ENCODE data around the gene CEP350. TPM values are rescaled to one million over a fixed set of nuclear protein-coding genes. Genes with fewer than 3 reads are reported as not detected.
"Not testable (repeated sequence)": the region's sequence is repeated elsewhere in the genome, so short reads cannot be mapped to it uniquely, and the experiment has no call there.

The CEP350 gene
- polyA plus RNA-seq, 1 donor from 2014 or later, result 61.1 TPM

- peaks cover 0 to 1% (median 0%) of the 10 kb centered on the region in 3 donors for H3K4me1 Mint-ChIP-seq
- H3K27me3 Mint-ChIP-seq, result no peaks in the 10 kb centered on the region
- H3K36me3 Mint-ChIP-seq, result no peaks in the 10 kb centered on the region
- no peak overlapping the region for H3K27ac Mint-ChIP-seq
- H3K4me3 Mint-ChIP-seq, result no peak overlapping the region
- no peaks in the 10 kb centered on the region for H3K9me3 Mint-ChIP-seq
Measured at GRCh38 chr1:180123463-180123936, 168.9 kb downstream of the CEP350 start.

DNA sequence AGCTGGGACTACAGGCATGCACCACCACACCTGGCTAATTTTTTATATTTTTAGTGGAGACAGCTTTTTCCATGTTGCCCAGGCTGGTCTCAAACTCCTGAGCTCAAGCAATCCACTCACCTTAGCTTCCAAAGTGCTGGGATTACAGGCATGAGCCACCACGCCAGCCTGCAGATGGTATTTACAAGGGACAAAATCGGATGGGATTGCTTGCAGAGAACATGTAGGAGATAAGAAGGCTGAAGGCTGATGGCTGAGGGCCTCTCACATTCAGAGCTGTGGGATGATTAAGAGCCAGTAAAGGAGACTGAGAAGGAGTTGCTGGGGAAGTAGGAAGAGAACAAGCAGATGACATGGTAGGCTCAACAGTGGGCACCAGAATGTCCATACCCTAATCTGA, 176.0 kb downstream of the CEP350 start:
- Mint-ChIP-seq H3K36me3 (no peaks in the 10 kb centered on the region), H3K27me3 (peaks cover 19% of the 10 kb centered on the region), H3K9me3 (no peaks in the 10 kb centered on the region), H3K4me3 (no peak overlapping the region), H3K4me1 (no peaks in the 10 kb centered on the region), H3K27ac (no peak overlapping the region)

- peaks cover 1 to 4% (median 1%) of the 10 kb centered on the region in 3 donors for H3K9me3 Mint-ChIP-seq
- H3K27ac Mint-ChIP-seq, result no peak overlapping the region
- no peaks in the 10 kb centered on the region for H3K4me1 Mint-ChIP-seq
- no peak overlapping the region for H3K4me3 Mint-ChIP-seq
- peaks cover 22% of the 10 kb centered on the region for H3K27me3 Mint-ChIP-seq
- no peaks in the 10 kb centered on the region for H3K36me3 Mint-ChIP-seq
Measured at GRCh38 chr1:180131510-180131909, 176.9 kb downstream of the CEP350 start.

GRCh38 chr1:180133193-180133592, 178.6 kb downstream of the CEP350 start:
- Mint-ChIP-seq H3K4me1 (no peaks in the 10 kb centered on the region), H3K27ac (no peak overlapping the region), H3K36me3 (no peaks in the 10 kb centered on the region), H3K27me3 (peaks cover 24% of the 10 kb centered on the region), H3K9me3 (peaks cover 4 to 9% (median 8%) of the 10 kb centered on the region in 3 donors), H3K4me3 (no peak overlapping the region)

- not testable (repeated sequence) for H3K4me1 Mint-ChIP-seq, H3K4me3 Mint-ChIP-seq, H3K27ac Mint-ChIP-seq, H3K9me3 Mint-ChIP-seq, H3K36me3 Mint-ChIP-seq
- peaks cover 24% of the 10 kb centered on the region for H3K27me3 Mint-ChIP-seq
Measured at GRCh38 chr1:180133688-180134087, 179.1 kb downstream of the CEP350 start.

DNA sequence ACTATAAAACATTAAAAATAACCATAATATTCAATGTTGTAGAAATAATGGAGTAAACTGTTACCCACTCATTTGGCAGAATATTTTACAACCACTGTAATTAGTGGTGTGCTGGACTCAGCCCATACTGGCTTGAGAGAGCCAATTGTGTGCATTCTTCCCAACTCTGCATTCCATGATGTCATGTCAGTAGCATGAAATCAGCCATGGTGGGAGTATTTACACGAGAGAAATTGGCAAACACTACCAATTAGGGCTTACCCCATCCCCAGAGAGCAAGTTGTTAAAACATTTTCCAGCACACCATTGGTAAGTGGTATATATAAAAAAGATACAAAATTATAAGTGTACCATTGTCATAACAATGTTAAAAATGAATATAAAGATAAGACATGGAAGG, 180.9 kb downstream of the CEP350 start:
- H3K4me1 Mint-ChIP-seq, result no peaks in the 10 kb centered on the region
- H3K36me3 Mint-ChIP-seq, result no peaks in the 10 kb centered on the region
- H3K27me3 Mint-ChIP-seq, result peaks cover 21% of the 10 kb centered on the region
- H3K4me3 Mint-ChIP-seq, result no peak overlapping the region
- peaks cover 4 to 9% (median 8%) of the 10 kb centered on the region in 3 donors for H3K9me3 Mint-ChIP-seq
- no peak overlapping the region for H3K27ac Mint-ChIP-seq

- H3K27ac Mint-ChIP-seq, result no peak overlapping the region
- H3K4me1 Mint-ChIP-seq, result no peaks in the 10 kb centered on the region
- peaks cover 4 to 9% (median 8%) of the 10 kb centered on the region in 3 donors for H3K9me3 Mint-ChIP-seq
- H3K36me3 Mint-ChIP-seq, result no peaks in the 10 kb centered on the region
- H3K4me3 Mint-ChIP-seq, result no peak overlapping the region
- peaks cover 21% of the 10 kb centered on the region for H3K27me3 Mint-ChIP-seq
Measured at GRCh38 chr1:180136331-180136967, 181.8 kb downstream of the CEP350 start.

- Mint-ChIP-seq H3K27ac (no peak overlapping the region), H3K27me3 (peaks cover 19% of the 10 kb centered on the region), H3K36me3 (no peaks in the 10 kb centered on the region), H3K4me1 (no peaks in the 10 kb centered on the region), H3K9me3 (peaks cover 4 to 9% (median 8%) of the 10 kb centered on the region in 3 donors), H3K4me3 (no peak overlapping the region)
Measured at GRCh38 chr1:180136968-180137356, 182.4 kb downstream of the CEP350 start.

- Mint-ChIP-seq H3K27me3 (peaks cover 20% of the 10 kb centered on the region), H3K4me1 (no peaks in the 10 kb centered on the region), H3K4me3 (no peak overlapping the region), H3K36me3 (no peaks in the 10 kb centered on the region), H3K27ac (no peak overlapping the region), H3K9me3 (peaks cover 4 to 9% (median 8%) of the 10 kb centered on the region in 3 donors)
Measured at GRCh38 chr1:180137776-180138175, 183.2 kb downstream of the CEP350 start.

GRCh38 chr1:180141381-180141934, 186.8 kb downstream of the CEP350 start:
- peaks cover 8% of the 10 kb centered on the region for H3K27me3 Mint-ChIP-seq
- H3K27ac Mint-ChIP-seq, result no peak overlapping the region
- H3K4me3 Mint-ChIP-seq, result no peak overlapping the region
- no peaks in the 10 kb centered on the region for H3K36me3 Mint-ChIP-seq
- H3K9me3 Mint-ChIP-seq, result peaks cover under 1 to 8% (median 7%) of the 10 kb centered on the region in 3 donors
- no peaks in the 10 kb centered on the region for H3K4me1 Mint-ChIP-seq

GRCh38 chr1:180143359-180143758, 188.7 kb downstream of the CEP350 start:
- no peaks in the 10 kb centered on the region for H3K36me3 Mint-ChIP-seq
- no peaks in the 10 kb centered on the region for H3K9me3 Mint-ChIP-seq
- no peak overlapping the region for H3K27ac Mint-ChIP-seq
- H3K4me1 Mint-ChIP-seq, result no peaks in the 10 kb centered on the region
- peaks cover 6% of the 10 kb centered on the region for H3K27me3 Mint-ChIP-seq
- H3K4me3 Mint-ChIP-seq, result no peak overlapping the region

DNA sequence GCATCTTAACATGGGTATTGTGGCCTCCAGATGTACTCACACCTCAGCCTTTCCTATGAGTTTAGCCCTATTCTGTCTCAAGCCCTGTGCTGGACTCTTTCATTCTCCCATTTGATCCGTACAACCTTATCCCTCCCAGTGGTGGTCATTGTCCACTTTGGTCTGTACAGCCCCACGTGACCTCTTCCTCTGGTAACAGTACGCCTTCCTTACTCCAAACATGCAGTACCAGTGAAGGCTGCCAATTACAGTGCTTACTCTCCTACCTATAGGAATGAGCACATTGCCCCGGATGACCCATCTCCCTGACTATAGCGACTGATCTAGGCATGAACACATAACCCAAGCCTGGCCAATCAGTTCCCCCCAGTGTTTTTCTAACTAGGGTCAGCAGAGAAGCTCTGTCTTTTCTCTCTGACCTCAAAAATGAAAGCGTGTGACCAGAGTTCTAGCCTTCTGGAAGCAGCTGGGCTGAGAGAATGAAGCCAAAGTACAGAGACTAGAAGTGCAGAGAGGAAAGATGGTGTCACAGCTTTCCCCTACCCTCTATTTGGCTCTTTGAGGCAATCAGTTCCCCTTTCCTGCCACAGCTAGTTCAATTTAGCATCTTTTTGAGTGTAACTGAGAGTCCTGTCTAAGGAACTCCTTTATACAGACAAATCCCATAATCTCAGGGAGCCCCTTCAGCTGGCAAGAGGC, 190.2 kb downstream of the CEP350 start:
- no peaks in the 10 kb centered on the region for H3K36me3 Mint-ChIP-seq
- H3K4me3 Mint-ChIP-seq, result no peak overlapping the region
- no peaks in the 10 kb centered on the region for H3K9me3 Mint-ChIP-seq
- no peak overlapping the region for H3K27ac Mint-ChIP-seq
- H3K27me3 Mint-ChIP-seq, result peaks cover 6% of the 10 kb centered on the region
- no peaks in the 10 kb centered on the region for H3K4me1 Mint-ChIP-seq

DNA sequence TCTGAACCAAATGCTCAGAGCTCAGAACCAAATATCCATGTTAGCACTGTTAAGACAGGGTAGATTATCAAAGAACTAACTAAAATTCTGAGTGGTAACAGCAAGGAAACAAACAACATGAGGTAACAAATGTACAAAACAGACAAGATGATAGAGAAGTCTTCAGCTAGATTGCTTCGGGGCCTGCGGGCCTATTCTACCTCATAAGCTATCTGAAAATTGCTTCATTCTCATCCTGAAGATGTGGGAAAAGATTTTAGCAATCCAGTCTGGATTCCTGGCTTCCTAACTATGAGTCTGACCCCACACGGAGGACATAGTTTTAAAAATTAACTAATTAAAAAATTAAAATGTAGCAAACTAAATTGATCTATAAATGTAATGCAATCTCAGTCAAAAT, 190.8 kb downstream of the CEP350 start:
- H3K4me1 Mint-ChIP-seq, result no peaks in the 10 kb centered on the region
- no peak overlapping the region for H3K4me3 Mint-ChIP-seq
- no peaks in the 10 kb centered on the region for H3K36me3 Mint-ChIP-seq
- no peaks in the 10 kb centered on the region for H3K9me3 Mint-ChIP-seq
- H3K27me3 Mint-ChIP-seq, result peaks cover 6% of the 10 kb centered on the region
- H3K27ac Mint-ChIP-seq, result no peak overlapping the region

DNA sequence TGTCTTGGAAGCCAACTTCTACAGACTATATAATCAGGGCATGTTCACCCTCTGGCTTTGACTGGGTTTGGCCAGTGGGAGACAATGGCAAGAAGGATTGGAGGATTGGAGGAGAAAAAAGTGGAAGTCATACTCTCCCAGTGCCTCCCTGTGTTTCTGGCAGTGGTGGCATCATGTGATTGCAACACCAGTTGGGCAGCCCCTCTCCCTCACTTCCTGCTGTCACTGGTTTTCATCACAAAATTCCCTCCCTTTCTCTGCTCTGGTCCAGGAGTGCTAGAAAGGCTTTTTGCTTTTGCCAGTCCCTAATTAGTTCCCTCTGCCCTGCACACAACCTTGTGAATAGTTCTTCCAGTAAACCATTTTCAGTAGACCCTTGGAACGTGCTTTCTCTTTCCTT, 196.4 kb downstream of the CEP350 start:
- no peak overlapping the region for H3K27ac Mint-ChIP-seq
- H3K9me3 Mint-ChIP-seq, result no peaks in the 10 kb centered on the region
- peaks cover 0 to 15% (median 13%) of the 10 kb centered on the region in 3 donors for H3K4me1 Mint-ChIP-seq
- H3K27me3 Mint-ChIP-seq, result no peaks in the 10 kb centered on the region
- H3K36me3 Mint-ChIP-seq, result no peaks in the 10 kb centered on the region
- H3K4me3 Mint-ChIP-seq, result peak overlapping the region in 1 of 4 donors; percentile 27

GRCh38 chr1:180151508-180151907, 196.9 kb downstream of the CEP350 start:
- Mint-ChIP-seq H3K4me1 (peaks cover 3 to 19% (median 18%) of the 10 kb centered on the region in 3 donors), H3K4me3 (no peak overlapping the region), H3K36me3 (no peaks in the 10 kb centered on the region), H3K27ac (peak overlapping the region in 1 of 3 donors; percentile 44), H3K9me3 (no peaks in the 10 kb centered on the region), H3K27me3 (no peaks in the 10 kb centered on the region)
